Tibial nerve (tissue), 4 donors: ENCODE measurements around the gene PLA2G4D.

Source experiments
- CTCF ChIP-seq, 5 experiments: fragments of 200-600 bp in 3 of 5; fragments of 450-650 bp in 2 of 5; sonication (generic) in 3 of 5; IDR thresholded peaks; one replicate each; pipeline ENCODE4 v1.5.1; 2016 to 2019; ENCODE audit warnings: antibody characterized with exemption in 5 of 5, mild to moderate bottlenecking in 3 of 5, moderate library complexity in 2 of 5
- EP300 ChIP-seq, 2 donors: sonication (generic); formaldehyde crosslinking; IDR thresholded peaks; one replicate each; pipeline ENCODE4 v1.6.1; 2017; ENCODE audit warnings: antibody characterized with exemption in 2 of 2, mild to moderate bottlenecking in 1 of 2

- TF ChIP-seq CTCF (IDR thresholded peaks at IDR 0.05), result no peak
- TF ChIP-seq EP300 (IDR thresholded peaks at IDR 0.05), result no peak
Observed at GRCh38 chr15:42090370-42090769, 4.0 kb downstream of the PLA2G4D start.
